Erythroblast (primary cell): ENCODE measurements around the gene STPG1.
A peak's percentile ranks its signal among the peaks of the same experiment; 100 is the strongest.

Source experiments
- DNase-seq, 2 experiments: peaks; one replicate each; lab custom pipeline; 2025; lab: John Stamatoyannopoulos, UW
- GATA1 ChIP-seq: IDR thresholded peaks from 2 replicates; pipeline ENCODE4 v1.6.1; 2011; ENCODE audit warnings: low read depth, mild to moderate bottlenecking, control low read depth, low read length, moderate library complexity
- POLR2A ChIP-seq: IDR thresholded peaks from 2 replicates; pipeline ENCODE4 v1.6.1; 2011; ENCODE audit warnings: mild to moderate bottlenecking, low read length

STPG1 gene

GRCh38 chr1:24441480-24441879 lies 27.9 kb upstream of the STPG1 start:
- no peak for TF ChIP-seq POLR2A
- DNase-seq: no peak

GRCh38 chr1:24440436-24440835 lies 26.9 kb upstream of the STPG1 start:
- no peak for TF ChIP-seq GATA1
- DNase-seq: no peak

- TF ChIP-seq GATA1: no peak
- TF ChIP-seq POLR2A: no peak
- no peak for DNase-seq
These were observed 24.9 kb upstream of the STPG1 start for GRCh38 chr1:24438423-24438901.

GRCh38 chr1:24437631-24438396 lies 24.2 kb upstream of the STPG1 start:
- DNase-seq: no peak
- TF ChIP-seq GATA1: no peak
- no peak for TF ChIP-seq POLR2A

- DNase-seq: no peak
- TF ChIP-seq POLR2A (no peak), GATA1 (no peak)
These were observed 22.3 kb upstream of the STPG1 start for GRCh38 chr1:24435782-24436365.

GRCh38 chr1:24427545-24427862 lies 13.9 kb upstream of the STPG1 start:
- no peak for DNase-seq
- no peak for TF ChIP-seq GATA1
- TF ChIP-seq POLR2A: no peak

GRCh38 chr1:24426744-24427544 lies 13.4 kb upstream of the STPG1 start:
- TF ChIP-seq GATA1 (no peak), POLR2A (no peak)
- no peak for DNase-seq

- TF ChIP-seq POLR2A: no peak
- no peak for TF ChIP-seq GATA1
- no peak for DNase-seq
These were observed 12.3 kb upstream of the STPG1 start for GRCh38 chr1:24425922-24426321.

GRCh38 chr1:24425441-24425840 lies 11.9 kb upstream of the STPG1 start:
- no peak for TF ChIP-seq POLR2A
- TF ChIP-seq GATA1: no peak
- no peak for DNase-seq

- no peak for TF ChIP-seq GATA1
- no peak for TF ChIP-seq POLR2A
These were observed 11.4 kb upstream of the STPG1 start for GRCh38 chr1:24424990-24425389.

GRCh38 chr1:24424207-24424606 lies 10.6 kb upstream of the STPG1 start:
- DNase-seq: no peak
- TF ChIP-seq POLR2A: no peak
- TF ChIP-seq GATA1: no peak

More at GRCh38 chr1:24424990-24425389, 11.4 kb upstream of the STPG1 start:
- DNase-seq: no peak

- TF ChIP-seq GATA1 (no peak), POLR2A (no peak)
- peak in 1 of 2 experiments; percentile 16 for DNase-seq
These were observed 7.9 kb upstream of the STPG1 start for GRCh38 chr1:24421502-24421901.

GRCh38 chr1:24420547-24420946 lies 7.0 kb upstream of the STPG1 start:
- no peak for DNase-seq
- TF ChIP-seq GATA1 (no peak), POLR2A (no peak)
